ENCODE measurements around the gene SCN10A.

The SCN10A gene

DNA sequence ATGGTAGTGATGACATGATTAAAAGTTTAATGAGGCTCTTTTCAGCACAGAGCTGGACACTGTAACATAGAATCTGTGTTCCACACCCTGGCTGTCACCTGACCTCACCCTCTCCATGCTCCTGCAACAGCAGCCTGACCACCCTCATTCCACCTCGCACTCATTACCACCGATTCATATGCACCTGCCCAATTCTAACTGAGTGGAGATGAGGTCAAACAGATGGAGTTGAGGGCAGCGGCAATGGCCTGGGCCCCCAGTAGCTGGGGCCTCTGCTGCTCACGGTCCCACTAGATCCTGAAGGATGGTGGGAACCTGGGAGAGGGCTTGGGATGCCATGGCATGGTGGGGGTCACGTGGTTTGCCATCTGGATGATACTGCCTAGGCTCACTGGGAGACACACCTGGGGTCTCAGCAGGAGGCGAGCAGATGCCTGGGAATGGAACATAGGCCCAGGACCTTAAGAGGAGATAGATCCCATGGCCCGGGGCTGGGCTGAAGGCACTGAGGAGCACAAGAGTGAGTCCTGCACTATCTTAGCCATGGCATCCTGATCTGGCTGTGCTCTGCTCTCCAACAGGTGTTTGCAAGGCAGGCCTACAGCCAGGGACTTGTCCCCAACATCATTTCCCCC, 167.9 kb downstream of the SCN10A start:
- H3K27ac ChIP-seq = no peak overlapping the region
- no peaks in the 10 kb centered on the region for H3K36me3 ChIP-seq
- peaks cover 0 to 41% of the 10 kb centered on the region in 2 donors for H3K27me3 ChIP-seq
- TF ChIP-seq, protein P1, sequence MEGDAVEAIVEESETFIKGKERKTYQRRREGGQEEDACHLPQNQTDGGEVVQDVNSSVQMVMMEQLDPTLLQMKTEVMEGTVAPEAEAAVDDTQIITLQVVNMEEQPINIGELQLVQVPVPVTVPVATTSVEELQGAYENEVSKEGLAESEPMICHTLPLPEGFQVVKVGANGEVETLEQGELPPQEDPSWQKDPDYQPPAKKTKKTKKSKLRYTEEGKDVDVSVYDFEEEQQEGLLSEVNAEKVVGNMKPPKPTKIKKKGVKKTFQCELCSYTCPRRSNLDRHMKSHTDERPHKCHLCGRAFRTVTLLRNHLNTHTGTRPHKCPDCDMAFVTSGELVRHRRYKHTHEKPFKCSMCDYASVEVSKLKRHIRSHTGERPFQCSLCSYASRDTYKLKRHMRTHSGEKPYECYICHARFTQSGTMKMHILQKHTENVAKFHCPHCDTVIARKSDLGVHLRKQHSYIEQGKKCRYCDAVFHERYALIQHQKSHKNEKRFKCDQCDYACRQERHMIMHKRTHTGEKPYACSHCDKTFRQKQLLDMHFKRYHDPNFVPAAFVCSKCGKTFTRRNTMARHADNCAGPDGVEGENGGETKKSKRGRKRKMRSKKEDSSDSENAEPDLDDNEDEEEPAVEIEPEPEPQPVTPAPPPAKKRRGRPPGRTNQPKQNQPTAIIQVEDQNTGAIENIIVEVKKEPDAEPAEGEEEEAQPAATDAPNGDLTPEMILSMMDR (IDR thresholded peaks at IDR 0.05) = no peak
- DNase-seq = peak in 1 of 2 donors; percentile 38
- H3K9me3 ChIP-seq = no peaks in the 10 kb centered on the region
- no peak overlapping the region for H3K4me3 ChIP-seq
- H3K4me1 ChIP-seq = peaks cover 0 to 26% (median 18%) of the 10 kb centered on the region in 4 donors
- intact Hi-C loops (cut with DNase I; ENCODE audit: low total_unique reads) = no loop called here

DNA sequence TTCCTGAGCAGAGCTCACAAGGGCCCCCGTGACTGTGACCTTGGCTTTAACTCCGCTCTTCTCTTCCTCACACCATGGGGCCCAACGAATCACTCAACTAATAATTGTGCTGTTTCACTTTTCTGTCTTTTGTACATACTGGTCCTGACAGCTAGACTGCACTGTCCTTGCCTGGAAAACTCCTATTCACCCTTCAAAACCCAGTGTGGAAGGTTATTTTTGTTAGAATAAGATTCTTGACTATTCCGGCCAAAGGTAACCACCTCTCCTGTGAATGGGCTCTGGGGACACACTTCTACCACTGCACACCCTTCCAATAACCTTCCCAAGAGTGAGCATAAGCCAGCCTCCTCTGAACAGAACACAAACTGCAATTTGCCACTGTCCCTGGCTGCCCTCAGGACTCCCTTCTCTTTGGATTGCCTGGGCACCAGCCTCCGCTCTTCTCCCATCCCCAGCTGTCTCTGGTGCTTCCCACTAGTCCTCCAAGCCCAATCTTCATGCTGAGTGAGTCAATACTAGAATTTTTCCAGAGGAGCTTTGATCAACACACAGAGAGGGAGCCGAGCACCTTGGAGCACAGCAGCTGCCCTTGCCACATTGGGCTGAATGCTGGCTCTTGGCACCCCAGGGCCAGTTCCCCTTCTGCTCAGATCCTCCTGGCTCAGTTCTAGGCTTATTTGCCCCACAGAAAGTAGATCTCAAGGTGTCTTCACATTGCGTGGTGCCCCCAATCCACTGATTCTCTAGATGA, 168.6 kb downstream of the SCN10A start:
- TF ChIP-seq, protein P1 (IDR thresholded peaks at IDR 0.05) = no peak
- Histone ChIP-seq H3K9me3 (no peaks in the 10 kb centered on the region), H3K27me3 (peaks cover 0 to 41% of the 10 kb centered on the region in 2 donors), H3K4me1 (peaks cover 0 to 26% (median 18%) of the 10 kb centered on the region in 4 donors), H3K27ac (no peak overlapping the region), H3K36me3 (no peaks in the 10 kb centered on the region), H3K4me3 (no peak overlapping the region)
- no peak for DNase-seq
- intact Hi-C loops (cut with DNase I; ENCODE audit: low total_unique reads) = no loop called here

All from tibial artery (tissue), 4 donors.